ENCODE results near the gene USH2A.

- no peak for TF ChIP-seq CHD2 (IDR thresholded peaks at IDR 0.05; ENCODE audit: low read length, partially characterized antibody)
- TF ChIP-seq POLR2A (IDR thresholded peaks at IDR 0.05; ENCODE audit: low read length) = no peak
- no peak for TF ChIP-seq CTCF (IDR thresholded peaks at IDR 0.05)
- TF ChIP-seq RFX5 (IDR thresholded peaks at IDR 0.05) = no peak
- TF ChIP-seq, protein P1, sequence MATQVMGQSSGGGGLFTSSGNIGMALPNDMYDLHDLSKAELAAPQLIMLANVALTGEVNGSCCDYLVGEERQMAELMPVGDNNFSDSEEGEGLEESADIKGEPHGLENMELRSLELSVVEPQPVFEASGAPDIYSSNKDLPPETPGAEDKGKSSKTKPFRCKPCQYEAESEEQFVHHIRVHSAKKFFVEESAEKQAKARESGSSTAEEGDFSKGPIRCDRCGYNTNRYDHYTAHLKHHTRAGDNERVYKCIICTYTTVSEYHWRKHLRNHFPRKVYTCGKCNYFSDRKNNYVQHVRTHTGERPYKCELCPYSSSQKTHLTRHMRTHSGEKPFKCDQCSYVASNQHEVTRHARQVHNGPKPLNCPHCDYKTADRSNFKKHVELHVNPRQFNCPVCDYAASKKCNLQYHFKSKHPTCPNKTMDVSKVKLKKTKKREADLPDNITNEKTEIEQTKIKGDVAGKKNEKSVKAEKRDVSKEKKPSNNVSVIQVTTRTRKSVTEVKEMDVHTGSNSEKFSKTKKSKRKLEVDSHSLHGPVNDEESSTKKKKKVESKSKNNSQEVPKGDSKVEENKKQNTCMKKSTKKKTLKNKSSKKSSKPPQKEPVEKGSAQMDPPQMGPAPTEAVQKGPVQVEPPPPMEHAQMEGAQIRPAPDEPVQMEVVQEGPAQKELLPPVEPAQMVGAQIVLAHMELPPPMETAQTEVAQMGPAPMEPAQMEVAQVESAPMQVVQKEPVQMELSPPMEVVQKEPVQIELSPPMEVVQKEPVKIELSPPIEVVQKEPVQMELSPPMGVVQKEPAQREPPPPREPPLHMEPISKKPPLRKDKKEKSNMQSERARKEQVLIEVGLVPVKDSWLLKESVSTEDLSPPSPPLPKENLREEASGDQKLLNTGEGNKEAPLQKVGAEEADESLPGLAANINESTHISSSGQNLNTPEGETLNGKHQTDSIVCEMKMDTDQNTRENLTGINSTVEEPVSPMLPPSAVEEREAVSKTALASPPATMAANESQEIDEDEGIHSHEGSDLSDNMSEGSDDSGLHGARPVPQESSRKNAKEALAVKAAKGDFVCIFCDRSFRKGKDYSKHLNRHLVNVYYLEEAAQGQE (IDR thresholded peaks at IDR 0.05) = no peak
- TF ChIP-seq BHLHE40 (IDR thresholded peaks at IDR 0.05; ENCODE audit: low read depth, low read length) = no peak
- TF ChIP-seq POLR2AphosphoS2 (conservative IDR thresholded peaks at IDR 0.05; ENCODE audit: low read length) = no peak
These were observed 365.3 kb downstream of the USH2A start for GRCh38 chr1:216057947-216058346.
